PFSK-1 (cell line): ENCODE data around the gene RBM38.

Experiments
- FOXP2 ChIP-seq: optimal IDR thresholded peaks from 2 replicates; pipeline ENCODE3; 2011; ENCODE audit warnings: borderline replicate concordance, control low read depth, inconsistent platforms; ENCODE audit not compliant: insufficient read depth; ENCODE audit errors: extremely low read length, extremely low read depth
- POLR2AphosphoS5 ChIP-seq: IDR thresholded peaks from 2 replicates; pipeline ENCODE4 v1.6.1; 2012; ENCODE audit warnings: low read depth, mild to moderate bottlenecking, control low read depth, low read length, moderate library complexity
- SIN3A ChIP-seq: IDR thresholded peaks from 2 replicates; pipeline ENCODE4 v1.6.1; 2012; ENCODE audit warnings: mild to moderate bottlenecking, low read length, moderate library complexity, borderline replicate concordance; ENCODE audit not compliant: insufficient read depth
- TAF1 ChIP-seq: IDR thresholded peaks from 2 replicates; pipeline ENCODE4 v1.6.1; 2012; ENCODE audit warnings: low read length, control low read depth, borderline replicate concordance; ENCODE audit not compliant: insufficient read depth
- TF ChIP-seq, protein P1 (sequence below), 2 experiments: IDR thresholded peaks; 2 replicates each; pipeline versions ENCODE4 v1.6.1 to v1.8.0; 2011 to 2012; ENCODE audit warnings: low read depth in 2 of 2, low read length in 2 of 2, control low read depth in 1 of 2, inconsistent platforms in 1 of 2, mild to moderate bottlenecking in 1 of 2, moderate library complexity in 1 of 2; ENCODE audit not compliant: insufficient read depth in 1 of 2

RBM38 gene

DNA sequence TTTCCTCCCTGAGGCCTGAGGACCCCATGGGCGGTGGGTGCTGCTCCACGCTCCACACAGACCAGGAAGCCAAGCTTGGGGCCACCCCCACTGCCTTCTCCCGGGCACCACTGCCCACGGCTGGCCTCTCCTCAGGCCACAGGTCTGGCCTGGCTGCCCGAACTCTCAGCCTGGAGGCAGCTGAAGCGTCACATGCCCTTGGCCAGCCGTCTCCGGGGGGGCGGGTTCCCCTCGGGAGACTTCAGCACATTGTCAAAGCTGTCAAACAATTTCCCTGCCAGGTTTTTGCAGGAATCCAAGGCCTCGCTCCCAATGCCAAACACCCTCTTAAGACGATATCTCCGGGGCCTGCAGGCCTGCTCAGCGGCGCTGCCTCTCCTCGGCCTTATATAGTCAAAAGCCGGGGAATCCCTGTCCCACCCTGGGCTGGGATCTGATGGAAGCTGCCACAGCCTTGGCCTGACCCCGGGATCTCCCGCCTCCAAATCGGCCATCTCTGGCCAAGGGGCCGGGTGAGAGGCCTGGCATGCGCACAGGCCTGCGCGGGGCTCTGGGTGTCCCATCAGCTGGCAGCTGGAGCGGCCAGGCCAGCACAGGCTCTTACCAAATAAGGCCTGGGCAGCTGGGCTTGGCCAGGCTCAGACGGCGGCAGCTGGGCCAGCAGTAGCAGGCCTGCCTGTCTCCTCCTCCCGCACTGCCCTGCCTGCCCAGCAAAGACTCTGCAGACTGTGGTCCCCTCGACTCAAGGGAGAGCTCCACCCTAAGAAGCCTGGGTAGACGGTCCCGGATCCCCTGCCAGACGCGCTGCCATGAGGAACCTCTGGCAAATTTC lies 49.7 kb downstream of the RBM38 start:
- no peak for TF ChIP-seq SIN3A
- TF ChIP-seq TAF1 = no peak
- no peak for TF ChIP-seq POLR2AphosphoS5
- TF ChIP-seq, protein P1, sequence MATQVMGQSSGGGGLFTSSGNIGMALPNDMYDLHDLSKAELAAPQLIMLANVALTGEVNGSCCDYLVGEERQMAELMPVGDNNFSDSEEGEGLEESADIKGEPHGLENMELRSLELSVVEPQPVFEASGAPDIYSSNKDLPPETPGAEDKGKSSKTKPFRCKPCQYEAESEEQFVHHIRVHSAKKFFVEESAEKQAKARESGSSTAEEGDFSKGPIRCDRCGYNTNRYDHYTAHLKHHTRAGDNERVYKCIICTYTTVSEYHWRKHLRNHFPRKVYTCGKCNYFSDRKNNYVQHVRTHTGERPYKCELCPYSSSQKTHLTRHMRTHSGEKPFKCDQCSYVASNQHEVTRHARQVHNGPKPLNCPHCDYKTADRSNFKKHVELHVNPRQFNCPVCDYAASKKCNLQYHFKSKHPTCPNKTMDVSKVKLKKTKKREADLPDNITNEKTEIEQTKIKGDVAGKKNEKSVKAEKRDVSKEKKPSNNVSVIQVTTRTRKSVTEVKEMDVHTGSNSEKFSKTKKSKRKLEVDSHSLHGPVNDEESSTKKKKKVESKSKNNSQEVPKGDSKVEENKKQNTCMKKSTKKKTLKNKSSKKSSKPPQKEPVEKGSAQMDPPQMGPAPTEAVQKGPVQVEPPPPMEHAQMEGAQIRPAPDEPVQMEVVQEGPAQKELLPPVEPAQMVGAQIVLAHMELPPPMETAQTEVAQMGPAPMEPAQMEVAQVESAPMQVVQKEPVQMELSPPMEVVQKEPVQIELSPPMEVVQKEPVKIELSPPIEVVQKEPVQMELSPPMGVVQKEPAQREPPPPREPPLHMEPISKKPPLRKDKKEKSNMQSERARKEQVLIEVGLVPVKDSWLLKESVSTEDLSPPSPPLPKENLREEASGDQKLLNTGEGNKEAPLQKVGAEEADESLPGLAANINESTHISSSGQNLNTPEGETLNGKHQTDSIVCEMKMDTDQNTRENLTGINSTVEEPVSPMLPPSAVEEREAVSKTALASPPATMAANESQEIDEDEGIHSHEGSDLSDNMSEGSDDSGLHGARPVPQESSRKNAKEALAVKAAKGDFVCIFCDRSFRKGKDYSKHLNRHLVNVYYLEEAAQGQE (IDR thresholded peaks at IDR 0.05; ENCODE audit: insufficient read depth in 1 of 2, low read depth in 2 of 2, low read length in 2 of 2) = no peak
- no peak for TF ChIP-seq FOXP2

DNA sequence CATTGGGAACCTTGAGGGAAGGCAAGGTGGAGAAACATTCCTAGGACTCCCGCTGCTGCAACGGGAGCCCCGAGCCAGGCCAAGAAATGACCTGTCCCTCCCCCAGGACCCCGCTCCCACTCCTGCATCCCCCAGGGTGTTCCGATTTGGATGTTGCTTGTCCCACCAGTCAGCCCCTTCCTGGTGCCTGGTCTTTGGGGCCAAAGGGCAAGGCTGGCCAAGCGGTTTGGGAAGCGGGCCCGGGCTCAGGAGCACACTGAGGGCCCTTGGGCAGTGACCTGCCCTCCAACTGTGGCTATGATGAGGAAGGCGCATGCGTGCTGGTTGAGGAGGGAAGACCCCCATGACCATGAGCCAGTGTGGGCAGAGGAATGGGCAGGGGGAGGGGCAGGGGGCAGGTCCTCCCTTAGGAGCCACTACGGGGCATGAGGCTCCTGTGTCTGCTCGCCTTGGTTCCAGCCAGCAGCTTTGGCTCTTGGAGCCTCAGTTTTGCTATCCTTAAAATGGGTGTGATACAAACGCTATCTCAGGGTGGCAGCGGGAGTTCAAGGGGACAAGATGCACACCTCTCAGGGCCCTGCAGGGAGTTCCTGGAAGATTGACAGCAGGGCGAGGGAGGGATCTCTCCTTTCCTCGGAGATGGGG lies 50.4 kb downstream of the RBM38 start:
- TF ChIP-seq, protein P1 (IDR thresholded peaks at IDR 0.05; ENCODE audit: insufficient read depth in 1 of 2, low read depth in 2 of 2, low read length in 2 of 2) = no peak
- TF ChIP-seq SIN3A = no peak
- no peak for TF ChIP-seq FOXP2
- no peak for TF ChIP-seq TAF1
- no peak for TF ChIP-seq POLR2AphosphoS5

DNA sequence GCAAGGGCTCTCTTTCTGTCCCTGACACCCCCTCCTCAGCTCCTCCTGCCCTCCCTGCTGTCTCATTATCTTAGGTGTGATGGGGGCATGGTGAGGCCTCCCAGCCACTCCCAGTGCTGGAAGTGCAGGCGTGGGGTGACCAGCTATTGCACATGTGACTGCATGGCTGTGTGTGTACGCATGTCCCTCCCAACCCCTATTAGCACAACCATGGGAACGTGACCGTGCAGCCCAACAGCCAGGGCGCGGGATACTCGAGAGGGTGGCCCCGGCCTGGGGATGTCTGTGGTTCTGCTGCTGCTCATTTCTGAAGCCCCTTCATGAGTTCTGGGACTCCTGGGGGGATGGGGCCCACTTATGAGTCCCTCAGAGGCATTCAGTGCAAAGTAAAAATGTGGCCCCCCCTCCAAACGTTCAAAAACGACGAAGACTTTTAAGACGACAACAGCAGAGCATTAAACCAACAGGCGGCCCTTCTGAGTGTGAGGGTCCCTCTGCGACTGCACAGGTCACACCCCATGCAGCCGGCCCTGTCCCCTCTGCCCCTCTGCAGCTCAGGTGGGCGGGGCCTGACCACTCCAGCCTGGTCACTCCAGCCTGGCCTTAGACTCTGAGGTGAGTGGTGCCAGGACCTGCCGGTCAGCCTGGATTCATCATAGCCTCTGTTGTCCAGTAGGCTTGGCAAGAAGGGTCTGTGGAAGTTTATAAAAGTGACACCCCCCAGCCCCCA lies 51.1 kb downstream of the RBM38 start:
- no peak for TF ChIP-seq FOXP2

DNA sequence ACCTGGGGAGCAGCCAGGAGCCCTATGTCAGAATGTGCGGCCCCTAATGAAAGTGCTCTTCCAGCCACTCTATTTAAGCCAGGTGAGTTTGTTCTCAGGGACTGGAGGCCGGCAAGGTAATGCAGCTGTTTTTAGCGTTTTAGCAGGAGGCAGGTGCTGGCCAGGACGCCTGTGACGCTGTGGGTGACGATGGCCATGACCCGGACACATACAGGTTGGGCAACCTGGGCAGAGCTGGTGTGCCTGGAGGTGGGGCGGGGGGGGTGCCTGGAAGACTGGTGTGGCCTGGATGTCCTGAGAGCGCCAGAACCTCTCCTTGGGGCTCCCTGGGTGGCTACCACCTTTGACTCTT lies 51.7 kb downstream of the RBM38 start:
- TF ChIP-seq, protein P1 (IDR thresholded peaks at IDR 0.05; ENCODE audit: insufficient read depth in 1 of 2, low read depth in 2 of 2, low read length in 2 of 2) = no peak
- TF ChIP-seq POLR2AphosphoS5 = no peak

DNA sequence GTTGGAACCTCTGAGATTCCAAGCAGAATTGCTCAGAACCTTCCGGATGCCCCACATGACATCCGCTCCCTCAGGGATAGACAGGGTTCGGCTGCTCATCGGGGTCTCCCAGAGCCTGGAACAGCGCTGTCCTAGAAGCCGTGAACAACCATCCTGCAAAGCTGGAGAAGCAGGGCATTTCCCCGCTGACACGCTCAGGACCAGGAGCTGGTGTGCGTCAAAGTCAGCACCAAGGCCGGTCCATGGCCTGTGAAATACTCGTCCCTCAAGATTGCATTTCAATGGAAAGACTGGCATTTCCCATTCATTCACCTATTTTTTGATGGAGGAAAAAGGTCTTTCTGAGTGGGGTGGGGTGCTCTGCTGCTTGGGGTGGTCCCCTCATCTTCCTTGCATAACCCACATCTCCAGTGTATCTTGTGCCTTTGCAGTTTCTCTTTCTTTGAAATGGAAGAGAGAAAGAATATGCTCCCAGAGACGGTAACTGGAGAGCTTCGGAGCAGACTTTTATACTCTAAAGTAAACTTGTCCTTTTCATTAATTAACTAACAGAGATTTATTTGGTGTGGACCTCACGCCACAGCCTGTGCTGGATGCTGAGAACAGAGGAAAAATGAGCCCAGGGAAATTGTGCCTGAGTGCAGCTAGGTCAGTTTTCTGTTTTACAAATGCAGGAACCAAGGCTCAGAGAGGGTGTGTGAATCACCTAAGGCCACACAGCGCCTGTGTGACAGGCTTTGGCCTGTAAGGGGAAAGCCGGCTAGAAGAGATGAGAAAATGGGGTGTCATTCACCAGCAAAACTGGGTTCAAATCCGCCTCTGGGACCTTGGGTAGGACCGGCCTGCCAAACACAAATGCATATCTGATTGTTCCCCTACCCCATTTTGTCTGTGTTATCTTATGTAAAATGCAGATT lies 52.4 kb downstream of the RBM38 start:
- TF ChIP-seq POLR2AphosphoS5 (no peak), FOXP2 (no peak), SIN3A (no peak), TAF1 (no peak)
- TF ChIP-seq, protein P1 (IDR thresholded peaks at IDR 0.05; ENCODE audit: insufficient read depth in 1 of 2, low read depth in 2 of 2, low read length in 2 of 2) = no peak
